ENCODE results near the gene LTC4S. TPM values are rescaled to one million over a fixed set of nuclear protein-coding genes. Genes with fewer than 3 reads are reported as not detected.

LTC4S gene
- total and polyA plus RNA-seq, 9 of the 15 experiments (the other 6 are each of a cell fraction or from before 2014, with no cell fraction given) = 0.17 to 0.77 (median 0.75) TPM; not detected in 6

GRCh38 chr5:179765400-179765799, 28.4 kb upstream of the LTC4S start (continued):
- TF ChIP-seq MGA (IDR thresholded peaks at IDR 0.05) = peak; percentile 65
- TF ChIP-seq SOX6 (IDR thresholded peaks at IDR 0.05) = no peak
- TF ChIP-seq ZNF134 (CRISPR knock-in tag; conservative IDR thresholded peaks at IDR 0.05) = no peak

All from K562 (cell line).